ENCODE measurements around the gene KLK8.

KLK8 gene

GRCh38 chr19:50957587-50957986, 43.8 kb downstream of the KLK8 start:
- Histone ChIP-seq H3K27ac (ENCODE audit: low read depth, low read length, poor library complexity, severe bottlenecking) (no peak overlapping the region), H3K9me2 (ENCODE audit: low read depth, low read length) (no peaks in the 10 kb centered on the region), H3K27me3 (ENCODE audit: insufficient read depth, low read length) (no peaks in the 10 kb centered on the region), H3K9ac (ENCODE audit: low read length) (no peak overlapping the region), H3K4me2 (ENCODE audit: low read length) (no peak overlapping the region), H3F3A (ENCODE audit: insufficient read depth, low read length) (no peaks in the 10 kb centered on the region), H3K4me1 (ENCODE audit: insufficient read depth, low read length, severe bottlenecking) (no peaks in the 10 kb centered on the region), H3K4me3 (ENCODE audit: low read depth, low read length, poor library complexity, severe bottlenecking) (no peak overlapping the region), H3K36me3 (ENCODE audit: insufficient read depth, low read length) (no peaks in the 10 kb centered on the region), H4K20me1 (ENCODE audit: insufficient read depth, low read length) (no peaks in the 10 kb centered on the region), H3K9me3 (ENCODE audit: low read length) (no peaks in the 10 kb centered on the region), H3K79me2 (ENCODE audit: insufficient read depth, low read length) (no peaks in the 10 kb centered on the region), H2AFZ (ENCODE audit: low read length) (no peak overlapping the region)
- no peak for TF ChIP-seq EZH2 (IDR thresholded peaks at IDR 0.05; ENCODE audit: borderline replicate concordance, low read length)
- TF ChIP-seq CTCF (IDR thresholded peaks at IDR 0.05; ENCODE audit: low read length) = no peak

- Histone ChIP-seq H3K9me3 (ENCODE audit: low read length) (no peaks in the 10 kb centered on the region), H3K27me3 (ENCODE audit: insufficient read depth, low read length) (no peaks in the 10 kb centered on the region), H2AFZ (ENCODE audit: low read length) (no peak within 1 kb of the TSS), H3K4me1 (ENCODE audit: insufficient read depth, low read length, severe bottlenecking) (no peaks in the 10 kb centered on the region), H3K36me3 (ENCODE audit: insufficient read depth, low read length) (no peaks in the 10 kb centered on the region), H4K20me1 (ENCODE audit: insufficient read depth, low read length) (no peaks in the 10 kb centered on the region), H3K4me2 (ENCODE audit: low read length) (no peak within 1 kb of the TSS), H3K27ac (ENCODE audit: low read depth, low read length, poor library complexity, severe bottlenecking) (no peak within 1 kb of the TSS), H3K9me2 (ENCODE audit: low read depth, low read length) (no peaks in the 10 kb centered on the region), H3K4me3 (ENCODE audit: low read depth, low read length, poor library complexity, severe bottlenecking) (no peak within 1 kb of the TSS), H3K9ac (ENCODE audit: low read length) (no peak within 1 kb of the TSS), H3K79me2 (ENCODE audit: insufficient read depth, low read length) (no peaks in the 10 kb centered on the region), H3F3A (ENCODE audit: insufficient read depth, low read length) (no peaks in the 10 kb centered on the region)
- no peak for TF ChIP-seq EZH2 (IDR thresholded peaks at IDR 0.05; ENCODE audit: borderline replicate concordance, low read length)
Measured at GRCh38 chr19:50952910-50953309, 48.5 kb downstream of the KLK8 start, which contains the start of gene KLK5. Gene KLK5 (minus strand): TSS chr19:50953038. CDS start chr19:50952657, 381 bp downstream.

GRCh38 chr19:50949861-50950260, 51.5 kb downstream of the KLK8 start:
- Histone ChIP-seq H4K20me1 (ENCODE audit: insufficient read depth, low read length) (no peaks in the 10 kb centered on the region), H3K9me3 (ENCODE audit: low read length) (no peaks in the 10 kb centered on the region), H3K27ac (ENCODE audit: low read depth, low read length, poor library complexity, severe bottlenecking) (no peak overlapping the region), H2AFZ (ENCODE audit: low read length) (no peak overlapping the region), H3K9ac (ENCODE audit: low read length) (no peak overlapping the region), H3K27me3 (ENCODE audit: insufficient read depth, low read length) (no peaks in the 10 kb centered on the region), H3K4me3 (ENCODE audit: low read depth, low read length, poor library complexity, severe bottlenecking) (no peak overlapping the region), H3K4me2 (ENCODE audit: low read length) (no peak overlapping the region), H3K9me2 (ENCODE audit: low read depth, low read length) (no peaks in the 10 kb centered on the region), H3K4me1 (ENCODE audit: insufficient read depth, low read length, severe bottlenecking) (no peaks in the 10 kb centered on the region), H3K36me3 (ENCODE audit: insufficient read depth, low read length) (no peaks in the 10 kb centered on the region), H3F3A (ENCODE audit: insufficient read depth, low read length) (no peaks in the 10 kb centered on the region), H3K79me2 (ENCODE audit: insufficient read depth, low read length) (no peaks in the 10 kb centered on the region)
- TF ChIP-seq EZH2 (IDR thresholded peaks at IDR 0.05; ENCODE audit: borderline replicate concordance, low read length) (no peak), CTCF (IDR thresholded peaks at IDR 0.05; ENCODE audit: low read length) (no peak)

GRCh38 chr19:50947123-50947522, 54.3 kb downstream of the KLK8 start:
- H3K79me2 ChIP-seq (ENCODE audit: insufficient read depth, low read length) = no peaks in the 10 kb centered on the region
- H3K27me3 ChIP-seq (ENCODE audit: insufficient read depth, low read length) = no peaks in the 10 kb centered on the region
- no peak overlapping the region for H2AFZ ChIP-seq (ENCODE audit: low read length)
- H3K9ac ChIP-seq (ENCODE audit: low read length) = no peak overlapping the region
- H3K27ac ChIP-seq (ENCODE audit: low read depth, low read length, poor library complexity, severe bottlenecking) = no peak overlapping the region
- no peaks in the 10 kb centered on the region for H3K9me2 ChIP-seq (ENCODE audit: low read depth, low read length)
- H3F3A ChIP-seq (ENCODE audit: insufficient read depth, low read length) = no peaks in the 10 kb centered on the region
- H3K4me1 ChIP-seq (ENCODE audit: insufficient read depth, low read length, severe bottlenecking) = no peaks in the 10 kb centered on the region
- TF ChIP-seq CTCF (IDR thresholded peaks at IDR 0.05; ENCODE audit: low read length) (no peak), EZH2 (IDR thresholded peaks at IDR 0.05; ENCODE audit: borderline replicate concordance, low read length) (no peak)
- H4K20me1 ChIP-seq (ENCODE audit: insufficient read depth, low read length) = no peaks in the 10 kb centered on the region
- no peaks in the 10 kb centered on the region for H3K9me3 ChIP-seq (ENCODE audit: low read length)
- H3K4me3 ChIP-seq (ENCODE audit: low read depth, low read length, poor library complexity, severe bottlenecking) = no peak overlapping the region
- no peak overlapping the region for H3K4me2 ChIP-seq (ENCODE audit: low read length)
- no peaks in the 10 kb centered on the region for H3K36me3 ChIP-seq (ENCODE audit: insufficient read depth, low read length)

All from OCI-LY1 (cell line).